ENCODE measurements around the gene ZNF846. TPM values are rescaled to one million over a fixed set of nuclear protein-coding genes. Genes with fewer than 3 reads are reported as not detected.
A peak's percentile ranks its signal among the peaks of the same experiment; 100 is the strongest.
"Not testable (repeated sequence)": the region's sequence is repeated elsewhere in the genome, so short reads cannot be mapped to it uniquely, and the experiment has no call there.

ZNF846 gene
- total RNA-seq, 1 experiment from 2014 or later: 3.9 TPM

DNA sequence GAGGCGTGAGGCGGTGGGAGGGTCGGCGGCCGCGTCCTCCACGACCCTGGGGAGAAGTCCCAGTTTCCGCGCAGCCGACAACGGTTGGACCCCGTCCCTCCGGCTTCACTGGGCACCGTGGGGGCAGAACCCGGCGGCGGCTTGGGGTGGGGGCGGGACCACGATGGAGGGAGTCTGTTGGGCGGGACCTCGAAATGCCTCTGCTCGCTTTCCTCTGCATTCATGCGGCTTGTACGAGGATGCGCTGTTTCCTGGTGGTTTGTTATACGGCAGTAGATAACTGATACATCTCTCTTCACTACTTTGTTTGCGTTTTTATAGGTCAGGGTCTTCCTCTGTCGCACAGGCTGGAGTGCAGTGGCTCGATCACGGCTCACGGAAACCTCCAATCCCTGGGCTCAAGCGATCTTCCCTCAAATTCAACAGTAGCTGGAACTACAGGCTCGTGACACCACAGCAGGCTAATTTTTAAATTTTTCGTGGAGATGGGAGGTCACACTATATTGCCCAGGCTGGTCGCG is 24.6 kb upstream of the ZNF846 start:
- TF ChIP-seq EZH2 (IDR thresholded peaks at IDR 0.05; ENCODE audit: borderline replicate concordance, low read depth, low read length, poor library complexity, severe bottlenecking) (no peak), CTCF (conservative IDR thresholded peaks at IDR 0.05; ENCODE audit: low read depth, low read length) (no peak)
- ChIA-PET POLR2A (ENCODE audit: low non-redundant PET) (no interaction called here), CTCF (no interaction called here)
- no peaks in the 10 kb centered on the region for H3K9me3 ChIP-seq (ENCODE audit: low read depth, low read length, poor library complexity, severe bottlenecking)
- no peaks in the 10 kb centered on the region for H3K27me3 ChIP-seq (replicated peaks; ENCODE audit: insufficient read depth, low read depth, low read length, poor library complexity)
- BruUV-seq (replicated peaks): TSS peak; percentile 69
- peak overlapping the region; percentile 65 for H3K27ac ChIP-seq (ENCODE audit: low read depth, low read length, poor library complexity, severe bottlenecking)
- H3K4me3 ChIP-seq (ENCODE audit: low read depth, low read length, poor library complexity, severe bottlenecking): peak overlapping the region; percentile 64
- DNase-seq (ENCODE audit: low spot score): peak; percentile 75
- no peaks in the 10 kb centered on the region for H3K36me3 ChIP-seq (ENCODE audit: insufficient read depth, low read length, poor library complexity, severe bottlenecking)
- intact Hi-C loops (cut with micrococcal nuclease; ENCODE audit: unreplicated experiment): no loop called here
- no peaks in the 10 kb centered on the region for H3K4me1 ChIP-seq (ENCODE audit: insufficient read depth, low read length, poor library complexity, severe bottlenecking)

DNA sequence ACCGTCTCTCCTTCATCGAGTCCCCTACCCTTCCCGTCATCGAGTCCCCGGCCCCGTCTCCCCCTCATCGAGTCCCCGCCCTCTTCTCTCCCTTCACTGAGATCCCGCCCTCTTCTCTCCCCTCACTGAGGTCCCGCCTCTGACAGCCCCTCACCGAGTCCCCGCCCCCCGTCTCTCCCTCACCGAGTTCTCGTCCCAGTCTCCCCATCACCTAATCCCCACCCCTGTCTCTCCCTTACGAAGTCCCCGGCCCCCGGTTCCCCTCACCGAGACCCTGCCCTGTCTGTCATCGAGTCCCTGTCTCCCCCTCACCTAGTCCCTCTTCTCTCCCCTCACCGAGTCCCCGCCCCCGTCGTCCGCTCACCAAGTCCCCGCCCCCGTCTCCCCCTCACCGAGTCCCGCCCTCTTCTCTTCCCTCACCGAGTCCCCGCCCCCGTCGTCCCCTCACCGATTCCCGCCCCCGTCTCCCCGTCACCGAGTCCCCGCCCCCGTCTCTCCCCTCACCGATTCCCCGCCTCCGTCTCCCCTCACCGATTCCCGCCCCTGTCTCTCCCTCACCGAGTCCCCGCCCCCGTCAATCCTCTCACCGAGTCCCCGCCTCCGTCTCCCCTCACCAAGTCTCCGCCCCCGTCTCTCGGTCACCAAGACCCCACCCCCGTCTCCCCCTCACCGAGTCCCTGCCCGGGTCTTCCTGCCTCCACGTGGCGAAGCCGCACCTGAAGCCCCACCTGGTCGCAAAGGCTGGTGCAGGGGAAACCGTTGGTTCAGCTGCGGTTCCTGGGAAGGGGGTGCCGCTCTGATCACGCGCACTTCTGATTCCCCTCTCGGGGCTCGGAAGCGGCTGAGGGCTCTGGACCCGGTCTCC is 23.9 kb upstream of the ZNF846 start:
- intact Hi-C loops (cut with micrococcal nuclease; ENCODE audit: unreplicated experiment): no loop called here
- H3K4me3 ChIP-seq (ENCODE audit: low read depth, low read length, poor library complexity, severe bottlenecking): peak overlapping the region; percentile 64
- no TSS peak for BruUV-seq (replicated peaks)

GRCh38 chr19:9791552-9792205 is 23.1 kb upstream of the ZNF846 start:
- BruUV-seq (replicated peaks): no TSS peak
- Histone ChIP-seq H3K36me3 (ENCODE audit: insufficient read depth, low read length, poor library complexity, severe bottlenecking) (no peaks in the 10 kb centered on the region), H3K27me3 (replicated peaks; ENCODE audit: insufficient read depth, low read depth, low read length, poor library complexity) (no peaks in the 10 kb centered on the region), H3K9me3 (ENCODE audit: low read depth, low read length, poor library complexity, severe bottlenecking) (no peaks in the 10 kb centered on the region), H3K4me3 (ENCODE audit: low read depth, low read length, poor library complexity, severe bottlenecking) (peak overlapping the region; percentile 64), H3K4me1 (ENCODE audit: insufficient read depth, low read length, poor library complexity, severe bottlenecking) (no peaks in the 10 kb centered on the region), H3K27ac (ENCODE audit: low read depth, low read length, poor library complexity, severe bottlenecking) (peak overlapping the region; percentile 73)
- CTCF ChIA-PET: no interaction called here
- intact Hi-C loops (cut with micrococcal nuclease; ENCODE audit: unreplicated experiment): no loop called here
- POLR2A ChIA-PET (ENCODE audit: low non-redundant PET): no interaction called here
- DNase-seq (ENCODE audit: low spot score): peak; percentile 97
- no peak for TF ChIP-seq CTCF (conservative IDR thresholded peaks at IDR 0.05; ENCODE audit: low read depth, low read length)
- TF ChIP-seq EZH2 (IDR thresholded peaks at IDR 0.05; ENCODE audit: borderline replicate concordance, low read depth, low read length, poor library complexity, severe bottlenecking): no peak

More for the DNA sequence above, 23.9 kb upstream of the ZNF846 start:
- TF ChIP-seq EZH2 (IDR thresholded peaks at IDR 0.05; ENCODE audit: borderline replicate concordance, low read depth, low read length, poor library complexity, severe bottlenecking): no peak
- TF ChIP-seq CTCF (conservative IDR thresholded peaks at IDR 0.05; ENCODE audit: low read depth, low read length): no peak
- H3K4me1 ChIP-seq (ENCODE audit: insufficient read depth, low read length, poor library complexity, severe bottlenecking): no peaks in the 10 kb centered on the region
- no peaks in the 10 kb centered on the region for H3K9me3 ChIP-seq (ENCODE audit: low read depth, low read length, poor library complexity, severe bottlenecking)
- H3K27ac ChIP-seq (ENCODE audit: low read depth, low read length, poor library complexity, severe bottlenecking): peak overlapping the region; percentile 73
- POLR2A ChIA-PET (ENCODE audit: low non-redundant PET): no interaction called here
- H3K36me3 ChIP-seq (ENCODE audit: insufficient read depth, low read length, poor library complexity, severe bottlenecking): no peaks in the 10 kb centered on the region
- CTCF ChIA-PET: no interaction called here
- peak; percentile 96 for DNase-seq (ENCODE audit: low spot score)
- H3K27me3 ChIP-seq (replicated peaks; ENCODE audit: insufficient read depth, low read depth, low read length, poor library complexity): no peaks in the 10 kb centered on the region

- intact Hi-C loops (cut with micrococcal nuclease; ENCODE audit: unreplicated experiment); BruUV-seq (replicated peaks); DNase-seq (ENCODE audit: low spot score); H3K36me3 ChIP-seq (ENCODE audit: insufficient read depth, low read length, poor library complexity, severe bottlenecking); H3K9me3 ChIP-seq (ENCODE audit: low read depth, low read length, poor library complexity, severe bottlenecking); POLR2A ChIA-PET (ENCODE audit: low non-redundant PET); H3K27me3 ChIP-seq (replicated peaks; ENCODE audit: insufficient read depth, low read depth, low read length, poor library complexity); H3K4me1 ChIP-seq (ENCODE audit: insufficient read depth, low read length, poor library complexity, severe bottlenecking); H3K27ac ChIP-seq (ENCODE audit: low read depth, low read length, poor library complexity, severe bottlenecking): not testable (repeated sequence)
- CTCF ChIA-PET: interaction anchor here (1.0 kb wide), 1 partner anchor 165 kb away, joined by 3 read pairs; no protein-coding TSS in a partner anchor
- H3K4me3 ChIP-seq (ENCODE audit: low read depth, low read length, poor library complexity, severe bottlenecking): peak overlapping the region; percentile 44
Observed at GRCh38 chr19:9791073-9791367, 22.5 kb upstream of the ZNF846 start.

DNA sequence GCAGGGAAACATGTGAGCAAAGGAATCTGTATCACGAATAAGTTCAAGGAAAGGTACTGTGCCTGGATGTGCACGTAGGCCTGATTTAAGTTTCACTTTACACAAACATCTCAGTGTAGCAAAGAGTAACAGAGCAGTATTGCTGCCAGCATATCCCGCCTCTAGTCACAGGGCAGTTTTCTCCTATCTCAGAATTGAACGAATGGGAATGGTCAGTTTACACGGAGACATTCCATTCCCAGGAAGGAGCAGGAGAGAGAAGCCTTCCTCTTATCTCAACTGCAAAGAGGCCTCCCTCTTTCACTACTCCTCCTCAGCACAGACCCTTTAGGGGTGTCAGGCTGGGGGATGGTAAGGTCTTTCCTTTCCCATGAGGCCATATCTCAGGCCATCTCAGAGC is 21.0 kb upstream of the ZNF846 start:
- not testable (repeated sequence) for H3K27ac ChIP-seq (ENCODE audit: low read depth, low read length, poor library complexity, severe bottlenecking)

More for the DNA sequence above, 21.0 kb upstream of the ZNF846 start:
- H3K36me3 ChIP-seq (ENCODE audit: insufficient read depth, low read length, poor library complexity, severe bottlenecking); CTCF ChIA-PET; H3K9me3 ChIP-seq (ENCODE audit: low read depth, low read length, poor library complexity, severe bottlenecking); BruUV-seq (replicated peaks); intact Hi-C loops (cut with micrococcal nuclease; ENCODE audit: unreplicated experiment); POLR2A ChIA-PET (ENCODE audit: low non-redundant PET); H3K4me1 ChIP-seq (ENCODE audit: insufficient read depth, low read length, poor library complexity, severe bottlenecking); DNase-seq (ENCODE audit: low spot score); H3K27me3 ChIP-seq (replicated peaks; ENCODE audit: insufficient read depth, low read depth, low read length, poor library complexity); H3K4me3 ChIP-seq (ENCODE audit: low read depth, low read length, poor library complexity, severe bottlenecking): not testable (repeated sequence)

Data from A673 (cell line).